Thoracic aorta (tissue), 2 donors: Measurements from ENCODE around the gene UNC79. TPM values are rescaled to one million over a fixed set of nuclear protein-coding genes. Genes with fewer than 3 reads are reported as not detected.

Experiments used
- ATAC-seq: fragments of 150-250 bp; one replicate; pipeline ENCODE4 v1.8.0; 2017; ENCODE audit warnings: low read depth; ENCODE audit not compliant: insufficient number of reproducible peaks, low FRiP score
- DNase-seq: peaks from one replicate; pipeline ENCODE4 v3.0.0-alpha.2; 2020; ENCODE audit warnings: low spot score
- H3K27ac ChIP-seq, 2 donors: fragments of 200-600 bp; sonication (generic); 1 replicate in 1 of 2; 2 replicates in 1 of 2; pipeline ENCODE4 v1.5.1; 2016; ENCODE audit warnings: mild to moderate bottlenecking in 2 of 2, moderate library complexity in 2 of 2
- H3K27me3 ChIP-seq: fragments of 200-600 bp; sonication (generic); replicated peaks from 2 replicates; pipeline ENCODE4 v1.6.0; 2016; ENCODE audit warnings: mild to moderate bottlenecking; ENCODE audit not compliant: insufficient read depth
- H3K36me3 ChIP-seq: fragments of 200-600 bp; sonication (generic); one replicate; pipeline ENCODE4 v1.5.1; 2016
- H3K4me1 ChIP-seq, 2 donors: fragments of 200-600 bp; sonication (generic); 1 replicate in 1 of 2; 2 replicates in 1 of 2; pipeline versions ENCODE4 v1.5.1 to v1.6.0; 2016; ENCODE audit warnings: low read depth in 2 of 2, mild to moderate bottlenecking in 1 of 2; ENCODE audit not compliant: control insufficient read depth in 1 of 2
- H3K4me3 ChIP-seq: fragments of 200-600 bp; sonication (generic); 2 replicates; pipeline ENCODE4 v1.5.1; 2016; ENCODE audit warnings: mild to moderate bottlenecking
- H3K9me3 ChIP-seq: fragments of 200-600 bp; sonication (generic); 2 replicates; pipeline ENCODE4 v1.5.1; 2016
- total RNA-seq, 2 donors: library from RNA; depleted of rRNA; stranded (reverse); fragments of >200 nt; gene quantifications; one replicate each; pipeline versions ENCODE4 v1.1.0 to v1.2.3, GENCODE V29; 2016
- TF ChIP-seq, protein P1 (sequence below): fragments of 200-600 bp; sonication (generic); IDR thresholded peaks from one replicate; pipeline ENCODE4 v1.5.1; 2019; ENCODE audit warnings: antibody characterized with exemption

The UNC79 gene
- total RNA-seq, 2 donors from 2014 or later: 0.14 to 0.21 TPM

- ATAC-seq (no peak), DNase-seq (no peak)
- no peak overlapping the region for H3K4me3 ChIP-seq
- no peaks in the 10 kb centered on the region for H3K27me3 ChIP-seq
- no peaks in the 10 kb centered on the region for H3K36me3 ChIP-seq
- TF ChIP-seq, protein P1, sequence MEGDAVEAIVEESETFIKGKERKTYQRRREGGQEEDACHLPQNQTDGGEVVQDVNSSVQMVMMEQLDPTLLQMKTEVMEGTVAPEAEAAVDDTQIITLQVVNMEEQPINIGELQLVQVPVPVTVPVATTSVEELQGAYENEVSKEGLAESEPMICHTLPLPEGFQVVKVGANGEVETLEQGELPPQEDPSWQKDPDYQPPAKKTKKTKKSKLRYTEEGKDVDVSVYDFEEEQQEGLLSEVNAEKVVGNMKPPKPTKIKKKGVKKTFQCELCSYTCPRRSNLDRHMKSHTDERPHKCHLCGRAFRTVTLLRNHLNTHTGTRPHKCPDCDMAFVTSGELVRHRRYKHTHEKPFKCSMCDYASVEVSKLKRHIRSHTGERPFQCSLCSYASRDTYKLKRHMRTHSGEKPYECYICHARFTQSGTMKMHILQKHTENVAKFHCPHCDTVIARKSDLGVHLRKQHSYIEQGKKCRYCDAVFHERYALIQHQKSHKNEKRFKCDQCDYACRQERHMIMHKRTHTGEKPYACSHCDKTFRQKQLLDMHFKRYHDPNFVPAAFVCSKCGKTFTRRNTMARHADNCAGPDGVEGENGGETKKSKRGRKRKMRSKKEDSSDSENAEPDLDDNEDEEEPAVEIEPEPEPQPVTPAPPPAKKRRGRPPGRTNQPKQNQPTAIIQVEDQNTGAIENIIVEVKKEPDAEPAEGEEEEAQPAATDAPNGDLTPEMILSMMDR: no peak
- no peaks in the 10 kb centered on the region for H3K4me1 ChIP-seq
- H3K9me3 ChIP-seq: no peaks in the 10 kb centered on the region
- H3K27ac ChIP-seq: no peak overlapping the region
These were observed 212.9 kb downstream of the UNC79 start for GRCh38 chr14:93643676-93644075.

- TF ChIP-seq, protein P1: no peak
These were observed 214.5 kb downstream of the UNC79 start for GRCh38 chr14:93645200-93645599.

DNA sequence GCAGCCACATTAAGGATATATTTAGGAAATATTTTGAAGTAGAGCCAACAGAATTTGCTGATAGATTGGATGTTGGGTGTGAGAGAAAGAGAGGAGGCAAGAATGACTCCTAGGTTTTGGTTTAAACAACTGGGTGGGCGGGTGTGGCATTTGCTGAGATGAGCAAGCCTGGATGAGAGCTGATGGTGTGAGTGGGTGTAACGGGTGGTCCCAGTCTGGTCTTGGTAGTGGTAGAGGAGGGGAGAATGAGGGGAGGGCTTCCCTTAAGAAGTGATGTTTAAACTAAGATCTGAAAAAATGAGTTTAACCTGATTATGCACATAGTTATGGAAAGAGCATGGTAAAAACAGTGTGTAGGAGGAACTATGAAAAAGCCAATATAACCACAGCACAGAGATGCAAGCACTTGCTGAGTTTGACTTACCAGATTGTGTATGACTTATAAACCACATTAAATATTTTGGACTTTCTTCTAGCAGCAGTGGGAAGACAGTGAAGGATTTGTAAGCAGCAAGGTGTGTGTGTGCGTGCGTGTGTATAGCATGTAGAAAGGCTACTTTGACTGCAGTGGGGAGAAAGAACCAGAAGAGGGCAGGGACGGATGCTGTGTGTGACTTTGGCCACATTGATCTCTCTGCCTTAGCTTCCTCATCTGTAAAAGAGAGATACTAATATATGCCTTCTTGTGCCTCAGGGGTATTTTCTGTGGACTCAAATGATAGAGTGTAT lies 217.9 kb downstream of the UNC79 start:
- no peak for DNase-seq
- no peaks in the 10 kb centered on the region for H3K9me3 ChIP-seq
- H3K4me1 ChIP-seq: no peaks in the 10 kb centered on the region
- TF ChIP-seq, protein P1: no peak
- H3K27ac ChIP-seq: no peak overlapping the region
- no peaks in the 10 kb centered on the region for H3K36me3 ChIP-seq
- H3K27me3 ChIP-seq: no peaks in the 10 kb centered on the region
- ATAC-seq: no peak
- no peak overlapping the region for H3K4me3 ChIP-seq

More at GRCh38 chr14:93645200-93645599, 214.5 kb downstream of the UNC79 start:
- no peaks in the 10 kb centered on the region for H3K9me3 ChIP-seq
- no peaks in the 10 kb centered on the region for H3K36me3 ChIP-seq
- no peak overlapping the region for H3K27ac ChIP-seq
- H3K27me3 ChIP-seq: no peaks in the 10 kb centered on the region
- ATAC-seq (no peak), DNase-seq (no peak)
- H3K4me3 ChIP-seq: no peak overlapping the region
- no peaks in the 10 kb centered on the region for H3K4me1 ChIP-seq

DNA sequence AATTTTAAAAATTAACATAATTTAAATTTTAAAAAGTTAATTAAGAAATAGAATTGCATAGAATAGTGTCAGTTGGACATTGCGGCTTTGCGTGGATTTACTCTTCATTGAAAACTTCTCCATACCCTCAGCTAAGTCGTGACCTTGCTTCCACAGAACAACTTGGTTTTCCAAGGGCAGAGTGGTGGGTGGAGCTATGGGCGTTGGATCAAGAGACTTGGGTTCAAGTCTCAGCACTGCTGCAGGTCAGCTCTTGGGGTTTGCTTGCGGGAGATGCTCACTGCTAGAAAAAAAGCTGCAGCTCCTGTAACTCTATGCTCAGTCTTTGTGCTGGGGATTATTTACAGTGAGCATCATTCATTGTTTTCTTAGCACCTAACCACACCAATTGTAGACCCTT lies 223.9 kb downstream of the UNC79 start:
- Histone ChIP-seq H3K4me3 (no peak overlapping the region), H3K9me3 (no peaks in the 10 kb centered on the region), H3K27ac (no peak overlapping the region), H3K27me3 (no peaks in the 10 kb centered on the region), H3K36me3 (no peaks in the 10 kb centered on the region), H3K4me1 (no peaks in the 10 kb centered on the region)
- DNase-seq: no peak
- TF ChIP-seq, protein P1: no peak
- no peak for ATAC-seq

GRCh38 chr14:93655078-93655750 lies 224.5 kb downstream of the UNC79 start:
- DNase-seq (no peak), ATAC-seq (no peak)
- Histone ChIP-seq H3K4me3 (no peak overlapping the region), H3K27ac (no peak overlapping the region), H3K27me3 (no peaks in the 10 kb centered on the region), H3K4me1 (no peaks in the 10 kb centered on the region), H3K36me3 (no peaks in the 10 kb centered on the region), H3K9me3 (no peaks in the 10 kb centered on the region)
- TF ChIP-seq, protein P1: peak; percentile 59
